Liver (tissue), 9 donors: ENCODE measurements around the gene KHSRP. TPM values are rescaled to one million over a fixed set of nuclear protein-coding genes. Genes with fewer than 3 reads are reported as not detected.
A peak's percentile ranks its signal among the peaks of the same experiment; 100 is the strongest.

Experiments
- DNase-seq: peaks from one replicate; pipeline ENCODE4 v3.0.0-alpha.2; 2017; ENCODE audit warnings: low spot score
- H3K27ac ChIP-seq, 2 donors: one replicate each; pipeline ENCODE4 v1.7.0; 2013; ENCODE audit warnings: inconsistent platforms in 2 of 2, low read length in 2 of 2, control low read depth in 1 of 2, low read depth in 1 of 2, mild to moderate bottlenecking in 1 of 2
- H3K27me3 ChIP-seq, 4 donors: one replicate each; pipeline versions ENCODE4 v1.6.1 to v1.7.0; 2013; ENCODE audit warnings: low read length in 3 of 4, inconsistent platforms in 1 of 4, mild to moderate bottlenecking in 1 of 4, moderate library complexity in 1 of 4; ENCODE audit not compliant: control insufficient read depth in 4 of 4, insufficient read depth in 4 of 4
- H3K36me3 ChIP-seq, 4 donors: one replicate each; pipeline versions ENCODE4 v1.6.1 to v1.7.0; 2013; ENCODE audit warnings: low read length in 3 of 4, mild to moderate bottlenecking in 3 of 4, low read depth in 1 of 4, moderate library complexity in 1 of 4; ENCODE audit not compliant: control insufficient read depth in 4 of 4, insufficient read depth in 3 of 4
- H3K4me1 ChIP-seq, 4 donors: one replicate each; pipeline versions ENCODE4 v1.6.1 to v1.7.0; 2013; ENCODE audit warnings: low read length in 3 of 4, mild to moderate bottlenecking in 3 of 4, moderate library complexity in 1 of 4; ENCODE audit not compliant: control insufficient read depth in 4 of 4, insufficient read depth in 4 of 4
- H3K4me3 ChIP-seq, 3 donors: one replicate each; pipeline versions ENCODE4 v1.6.1 to v1.7.0; 2013; ENCODE audit warnings: low read length in 3 of 3, control low read depth in 1 of 3, low read depth in 1 of 3, mild to moderate bottlenecking in 1 of 3
- H3K9ac ChIP-seq, 2 donors: one replicate each; pipeline ENCODE4 v1.7.0; 2013; ENCODE audit warnings: low read length in 2 of 2, mild to moderate bottlenecking in 2 of 2, moderate library complexity in 2 of 2, control low read depth in 1 of 2, low read depth in 1 of 2
- H3K9me3 ChIP-seq, 4 donors: one replicate each; pipeline versions ENCODE4 v1.6.1 to v1.7.0; 2013; ENCODE audit warnings: low read length in 3 of 4; ENCODE audit not compliant: control insufficient read depth in 4 of 4
- EGR1 ChIP-seq, 2 donors: IDR thresholded peaks; 2 replicates each; pipeline ENCODE4 v1.6.1; 2016 to 2018; ENCODE audit warnings: antibody characterized with exemption in 2 of 2, low read depth in 2 of 2
- FOXA2 ChIP-seq: IDR thresholded peaks from 2 replicates; pipeline ENCODE4 v1.6.1; 2016; ENCODE audit warnings: antibody characterized with exemption
- GABPA ChIP-seq, 2 donors: IDR thresholded peaks in 1 of 2; conservative IDR thresholded peaks in 1 of 2; 2 replicates each; pipeline ENCODE4 v1.6.1; 2016; ENCODE audit warnings: antibody characterized with exemption in 2 of 2, mild to moderate bottlenecking in 1 of 2, moderate library complexity in 1 of 2
- HNF4A ChIP-seq, 2 donors: conservative IDR thresholded peaks; 2 replicates each; pipeline ENCODE4 v1.6.1; 2016; ENCODE audit warnings: antibody characterized with exemption in 2 of 2, mild to moderate bottlenecking in 2 of 2
- HNF4G ChIP-seq: IDR thresholded peaks from 2 replicates; pipeline ENCODE4 v1.6.1; 2016; ENCODE audit warnings: antibody characterized with exemption
- RAD21 ChIP-seq, 2 donors: IDR thresholded peaks; 2 replicates each; pipeline ENCODE4 v1.6.1; 2016; ENCODE audit warnings: antibody characterized with exemption in 2 of 2, mild to moderate bottlenecking in 2 of 2
- RXRA ChIP-seq, 2 donors: IDR thresholded peaks; 2 replicates each; pipeline ENCODE4 v1.6.1; 2017 to 2018; ENCODE audit warnings: antibody characterized with exemption in 2 of 2, mild to moderate bottlenecking in 1 of 2
- SP1 ChIP-seq: IDR thresholded peaks from 2 replicates; pipeline ENCODE4 v1.6.1; 2018; ENCODE audit warnings: antibody characterized with exemption, mild to moderate bottlenecking
- TAF1 ChIP-seq: conservative IDR thresholded peaks from 2 replicates; pipeline ENCODE4 v1.6.1; 2016; ENCODE audit warnings: antibody characterized with exemption, mild to moderate bottlenecking
- YY1 ChIP-seq: IDR thresholded peaks from 2 replicates; pipeline ENCODE4 v1.6.1; 2016; ENCODE audit warnings: antibody characterized with exemption, mild to moderate bottlenecking
- WGBS: extraction: QIAGEN DNeasy Blood & Tissue Kit; methylation state at CpG from one replicate; pipeline ENCODE4 v1.1.7; 2013; 5-methylcytosine and 5-hydroxymethylcytosine counted together
- polyA plus RNA-seq, 2 donors: library from polyadenylated mRNA; stranded (reverse) in 1 of 2; unstranded in 1 of 2; fragments of 200-250 nt in 1 of 2; fragments of >200 nt in 1 of 2; fragmentation: Nextera tagmentation in 1 of 2; extraction: Ambion mirVana in 1 of 2; gene quantifications; one replicate each; pipeline versions ENCODE4 v1.2.1 to v1.2.3, GENCODE V29; 2013 to 2015
- total RNA-seq, 2 donors: library from RNA; depleted of rRNA; stranded (reverse); fragments of >200 nt; gene quantifications; one replicate each; pipeline ENCODE4 v1.2.3, GENCODE V29; 2014
- TF ChIP-seq, protein P1 (sequence below): IDR thresholded peaks from 2 replicates; pipeline ENCODE4 v1.6.1; 2016; ENCODE audit warnings: antibody characterized with exemption
- TF ChIP-seq, protein P2 (sequence below): fragments of 150-350 bp; IDR thresholded peaks from 2 replicates; pipeline ENCODE4 v1.5.1; 2017; ENCODE audit warnings: improper control_type of control experiment, low read depth, low read length; ENCODE audit not compliant: missing input control
- TF ChIP-seq, protein P3 (sequence below): IDR thresholded peaks from 2 replicates; pipeline ENCODE4 v1.6.1; 2016; ENCODE audit warnings: antibody characterized with exemption, mild to moderate bottlenecking
- TF ChIP-seq, protein P4 (sequence below): IDR thresholded peaks from 2 replicates; pipeline ENCODE4 v1.6.1; 2016; ENCODE audit warnings: antibody characterized with exemption
- donor health status: healthy.
- donor health status: healthy.
- donor health status: healthy.
- donor health status: healthy.
- donor health status: healthy.

KHSRP gene
- total and polyA plus RNA-seq, 4 donors: 8.0 to 132 (median 66.1) TPM

DNA sequence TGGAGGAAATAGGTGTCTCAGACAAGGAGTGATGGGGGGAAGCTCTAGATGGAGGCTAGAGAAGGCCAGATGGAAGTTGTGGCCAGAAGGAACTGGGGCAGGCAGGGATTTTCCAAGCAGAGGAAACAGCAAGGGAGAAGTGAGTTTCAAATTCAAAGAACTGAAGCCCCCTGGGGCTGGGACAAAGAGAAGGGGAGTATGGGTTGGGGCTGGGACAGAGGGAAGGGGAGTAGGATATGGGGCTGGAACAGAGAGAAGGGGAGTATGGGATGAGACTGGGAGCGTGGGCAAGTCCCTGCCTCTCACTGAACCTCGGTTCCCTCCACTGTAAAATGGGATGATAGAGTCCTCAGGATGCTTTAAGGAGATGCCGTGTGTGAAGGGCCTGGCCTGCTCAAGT lies 29.8 kb downstream of the KHSRP start:
- Histone ChIP-seq H3K27me3 (no peaks in the 10 kb centered on the region), H3K9ac (no peak overlapping the region), H3K9me3 (no peaks in the 10 kb centered on the region), H3K36me3 (peaks cover 0 to 6% (median under 1%) of the 10 kb centered on the region in 4 donors), H3K27ac (no peak overlapping the region), H3K4me3 (no peak overlapping the region), H3K4me1 (peaks cover 5 to 14% (median 11%) of the 10 kb centered on the region in 4 donors)
- DNase-seq: no peak
- 98% methylated on average over 3 of the region's 3 CpGs for WGBS
- TF ChIP-seq, protein P1, sequence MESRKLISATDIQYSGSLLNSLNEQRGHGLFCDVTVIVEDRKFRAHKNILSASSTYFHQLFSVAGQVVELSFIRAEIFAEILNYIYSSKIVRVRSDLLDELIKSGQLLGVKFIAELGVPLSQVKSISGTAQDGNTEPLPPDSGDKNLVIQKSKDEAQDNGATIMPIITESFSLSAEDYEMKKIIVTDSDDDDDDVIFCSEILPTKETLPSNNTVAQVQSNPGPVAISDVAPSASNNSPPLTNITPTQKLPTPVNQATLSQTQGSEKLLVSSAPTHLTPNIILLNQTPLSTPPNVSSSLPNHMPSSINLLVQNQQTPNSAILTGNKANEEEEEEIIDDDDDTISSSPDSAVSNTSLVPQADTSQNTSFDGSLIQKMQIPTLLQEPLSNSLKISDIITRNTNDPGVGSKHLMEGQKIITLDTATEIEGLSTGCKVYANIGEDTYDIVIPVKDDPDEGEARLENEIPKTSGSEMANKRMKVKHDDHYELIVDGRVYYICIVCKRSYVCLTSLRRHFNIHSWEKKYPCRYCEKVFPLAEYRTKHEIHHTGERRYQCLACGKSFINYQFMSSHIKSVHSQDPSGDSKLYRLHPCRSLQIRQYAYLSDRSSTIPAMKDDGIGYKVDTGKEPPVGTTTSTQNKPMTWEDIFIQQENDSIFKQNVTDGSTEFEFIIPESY: no peak
- TF ChIP-seq, protein P2, sequence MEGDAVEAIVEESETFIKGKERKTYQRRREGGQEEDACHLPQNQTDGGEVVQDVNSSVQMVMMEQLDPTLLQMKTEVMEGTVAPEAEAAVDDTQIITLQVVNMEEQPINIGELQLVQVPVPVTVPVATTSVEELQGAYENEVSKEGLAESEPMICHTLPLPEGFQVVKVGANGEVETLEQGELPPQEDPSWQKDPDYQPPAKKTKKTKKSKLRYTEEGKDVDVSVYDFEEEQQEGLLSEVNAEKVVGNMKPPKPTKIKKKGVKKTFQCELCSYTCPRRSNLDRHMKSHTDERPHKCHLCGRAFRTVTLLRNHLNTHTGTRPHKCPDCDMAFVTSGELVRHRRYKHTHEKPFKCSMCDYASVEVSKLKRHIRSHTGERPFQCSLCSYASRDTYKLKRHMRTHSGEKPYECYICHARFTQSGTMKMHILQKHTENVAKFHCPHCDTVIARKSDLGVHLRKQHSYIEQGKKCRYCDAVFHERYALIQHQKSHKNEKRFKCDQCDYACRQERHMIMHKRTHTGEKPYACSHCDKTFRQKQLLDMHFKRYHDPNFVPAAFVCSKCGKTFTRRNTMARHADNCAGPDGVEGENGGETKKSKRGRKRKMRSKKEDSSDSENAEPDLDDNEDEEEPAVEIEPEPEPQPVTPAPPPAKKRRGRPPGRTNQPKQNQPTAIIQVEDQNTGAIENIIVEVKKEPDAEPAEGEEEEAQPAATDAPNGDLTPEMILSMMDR: no peak
- TF ChIP-seq FOXA2 (no peak), HNF4G (no peak), RAD21 (IDR thresholded peaks at IDR 0.05) (no peak), HNF4A (conservative IDR thresholded peaks at IDR 0.05) (no peak), TAF1 (no peak)
- TF ChIP-seq, protein P3, sequence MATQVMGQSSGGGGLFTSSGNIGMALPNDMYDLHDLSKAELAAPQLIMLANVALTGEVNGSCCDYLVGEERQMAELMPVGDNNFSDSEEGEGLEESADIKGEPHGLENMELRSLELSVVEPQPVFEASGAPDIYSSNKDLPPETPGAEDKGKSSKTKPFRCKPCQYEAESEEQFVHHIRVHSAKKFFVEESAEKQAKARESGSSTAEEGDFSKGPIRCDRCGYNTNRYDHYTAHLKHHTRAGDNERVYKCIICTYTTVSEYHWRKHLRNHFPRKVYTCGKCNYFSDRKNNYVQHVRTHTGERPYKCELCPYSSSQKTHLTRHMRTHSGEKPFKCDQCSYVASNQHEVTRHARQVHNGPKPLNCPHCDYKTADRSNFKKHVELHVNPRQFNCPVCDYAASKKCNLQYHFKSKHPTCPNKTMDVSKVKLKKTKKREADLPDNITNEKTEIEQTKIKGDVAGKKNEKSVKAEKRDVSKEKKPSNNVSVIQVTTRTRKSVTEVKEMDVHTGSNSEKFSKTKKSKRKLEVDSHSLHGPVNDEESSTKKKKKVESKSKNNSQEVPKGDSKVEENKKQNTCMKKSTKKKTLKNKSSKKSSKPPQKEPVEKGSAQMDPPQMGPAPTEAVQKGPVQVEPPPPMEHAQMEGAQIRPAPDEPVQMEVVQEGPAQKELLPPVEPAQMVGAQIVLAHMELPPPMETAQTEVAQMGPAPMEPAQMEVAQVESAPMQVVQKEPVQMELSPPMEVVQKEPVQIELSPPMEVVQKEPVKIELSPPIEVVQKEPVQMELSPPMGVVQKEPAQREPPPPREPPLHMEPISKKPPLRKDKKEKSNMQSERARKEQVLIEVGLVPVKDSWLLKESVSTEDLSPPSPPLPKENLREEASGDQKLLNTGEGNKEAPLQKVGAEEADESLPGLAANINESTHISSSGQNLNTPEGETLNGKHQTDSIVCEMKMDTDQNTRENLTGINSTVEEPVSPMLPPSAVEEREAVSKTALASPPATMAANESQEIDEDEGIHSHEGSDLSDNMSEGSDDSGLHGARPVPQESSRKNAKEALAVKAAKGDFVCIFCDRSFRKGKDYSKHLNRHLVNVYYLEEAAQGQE: no peak

DNA sequence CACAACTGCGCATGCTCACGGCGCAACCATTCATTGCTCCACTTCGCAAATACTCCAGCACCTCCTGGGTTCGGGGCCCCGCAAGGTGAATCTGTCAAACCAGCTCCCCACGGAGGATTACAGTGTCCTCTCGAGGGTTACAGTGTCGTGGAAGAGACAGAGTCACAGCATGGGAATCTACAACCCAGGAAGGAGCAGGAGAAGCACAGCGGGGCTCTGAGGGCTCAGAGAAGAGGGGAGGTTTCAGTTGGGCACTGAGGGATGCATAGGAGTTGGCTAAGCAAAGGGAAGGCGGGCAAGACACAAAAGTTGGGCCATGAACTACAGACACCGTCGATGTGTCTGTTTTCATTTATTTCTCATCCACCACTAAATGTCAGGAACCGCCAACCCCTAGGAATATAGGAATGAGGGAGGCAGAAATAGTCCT lies 30.6 kb downstream of the KHSRP start:
- 32% methylated on average over 14 of the region's 14 CpGs for WGBS
- Histone ChIP-seq H3K4me3 (peak overlapping the region; percentile 69 to 97 (median 93)), H3K9me3 (no peaks in the 10 kb centered on the region), H3K36me3 (peaks cover 4 to 12% (median 6%) of the 10 kb centered on the region in 4 donors), H3K4me1 (peaks cover 5 to 14% (median 11%) of the 10 kb centered on the region in 4 donors), H3K9ac (peak overlapping the region in 1 of 2 donors; percentile 54), H3K27me3 (no peaks in the 10 kb centered on the region), H3K27ac (peak overlapping the region; percentile 86 to 87)
- TF ChIP-seq SP1: no peak
- TF ChIP-seq, protein P4, sequence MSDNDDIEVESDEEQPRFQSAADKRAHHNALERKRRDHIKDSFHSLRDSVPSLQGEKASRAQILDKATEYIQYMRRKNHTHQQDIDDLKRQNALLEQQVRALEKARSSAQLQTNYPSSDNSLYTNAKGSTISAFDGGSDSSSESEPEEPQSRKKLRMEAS: no peak
- no peak for TF ChIP-seq YY1
- TF ChIP-seq, protein P1: no peak
- no peak for TF ChIP-seq EGR1 (IDR thresholded peaks at IDR 0.05; ENCODE audit: low read depth in 2 of 2)
- no peak for TF ChIP-seq GABPA (IDR thresholded peaks at IDR 0.05 in 1 of 2, conservative IDR thresholded peaks at IDR 0.05 in 1 of 2)
- TF ChIP-seq HNF4A (conservative IDR thresholded peaks at IDR 0.05): no peak
- TF ChIP-seq, protein P3: no peak
- no peak for TF ChIP-seq RXRA (IDR thresholded peaks at IDR 0.05)
- no peak for DNase-seq
